Neural progenitor cell (in vitro differentiated cells): ENCODE results near the gene TTLL5. TPM values are rescaled to one million over a fixed set of nuclear protein-coding genes. Genes with fewer than 3 reads are reported as not detected.

ENCODE experiments used
- DNase-seq: peaks from one replicate; pipeline ENCODE4 v3.0.0-alpha.2; 2016; ENCODE audit warnings: low spot score
- H2AFZ ChIP-seq: fragments of 200-600 bp; sonication (generic); replicated peaks from 2 replicates; pipeline ENCODE4 v1.6.1; 2016; ENCODE audit warnings: antibody characterized with exemption
- H3F3A ChIP-seq: fragments of 200-600 bp; sonication (generic); 2 replicates; pipeline ENCODE4 v1.6.1; 2016; ENCODE audit warnings: antibody characterized with exemption, low read depth
- H3K27ac ChIP-seq: fragments of 200-600 bp; sonication (generic); 2 replicates; pipeline ENCODE4 v1.5.1; 2016; ENCODE audit warnings: mild to moderate bottlenecking
- H3K27me3 ChIP-seq: fragments of 200-600 bp; sonication (generic); 2 replicates; pipeline ENCODE4 v1.6.1; 2016; ENCODE audit warnings: mild to moderate bottlenecking, moderate library complexity
- H3K36me3 ChIP-seq: fragments of 200-600 bp; sonication (generic); 2 replicates; pipeline ENCODE4 v1.5.1; 2016
- H3K4me1 ChIP-seq: fragments of 200-600 bp; sonication (generic); 2 replicates; pipeline ENCODE4 v1.6.1; 2016; ENCODE audit warnings: mixed run types
- H3K4me2 ChIP-seq: fragments of 200-600 bp; sonication (generic); 2 replicates; pipeline ENCODE4 v1.6.1; 2016
- H3K4me3 ChIP-seq: fragments of 200-600 bp; sonication (generic); 2 replicates; pipeline ENCODE4 v1.5.1; 2016
- H3K79me2 ChIP-seq: fragments of 200-600 bp; sonication (generic); 2 replicates; pipeline ENCODE4 v1.6.1; 2016; ENCODE audit warnings: low read depth
- H3K9ac ChIP-seq: fragments of 200-600 bp; sonication (generic); 2 replicates; pipeline ENCODE4 v1.6.1; 2016
- H3K9me3 ChIP-seq: fragments of 200-600 bp; sonication (generic); 2 replicates; pipeline ENCODE4 v1.5.1; 2016; ENCODE audit warnings: low read depth
- H4K20me1 ChIP-seq: fragments of 200-600 bp; sonication (generic); 2 replicates; pipeline ENCODE4 v1.6.1; 2016; ENCODE audit warnings: low read depth
- H3K27ac Mint-ChIP-seq: 3 replicates; pipeline ENCODE4 v1.8.0; 2021; ENCODE audit warnings: mixed read lengths
- H3K27me3 Mint-ChIP-seq: 2 replicates; pipeline ENCODE4 v1.8.0; 2022; ENCODE audit warnings: low read depth, mild to moderate bottlenecking, inconsistent platforms, moderate library complexity, mixed read lengths; ENCODE audit not compliant: insufficient read depth
- H3K36me3 Mint-ChIP-seq: 3 replicates; pipeline ENCODE4 v1.8.0; 2021; ENCODE audit warnings: mixed read lengths
- H3K4me1 Mint-ChIP-seq: 3 replicates; pipeline ENCODE4 v1.8.0; 2021; ENCODE audit warnings: mixed read lengths
- H3K4me3 Mint-ChIP-seq: 3 replicates; pipeline ENCODE4 v1.8.0; 2021; ENCODE audit warnings: mild to moderate bottlenecking, moderate library complexity, mixed read lengths
- H3K9me3 Mint-ChIP-seq: 3 replicates; pipeline ENCODE4 v1.8.0; 2020; ENCODE audit warnings: mixed read lengths
- EZH2 ChIP-seq: fragments of 200-600 bp; sonication (generic); IDR thresholded peaks from 2 replicates; pipeline ENCODE4 v1.6.1; 2017; ENCODE audit warnings: antibody characterized with exemption, mild to moderate bottlenecking, moderate library complexity
- EZH2phosphoT487 ChIP-seq: fragments of 200-600 bp; sonication (generic); IDR thresholded peaks from 2 replicates; pipeline ENCODE4 v1.6.1; 2017; ENCODE audit warnings: antibody characterized with exemption
- total RNA-seq: library from RNA; depleted of rRNA; stranded (reverse); fragments of >200 nt; gene quantifications from 2 replicates; pipeline ENCODE4 v1.2.3, GENCODE V29; 2015; ENCODE audit warnings: low replicate concordance
- TF ChIP-seq, protein P1 (sequence below): fragments of 200-600 bp; sonication (generic); IDR thresholded peaks from 2 replicates; pipeline ENCODE4 v1.5.1; 2017; ENCODE audit warnings: antibody characterized with exemption, mild to moderate bottlenecking

Gene TTLL5
- total RNA-seq, 1 donor from 2014 or later = 61.4 TPM

DNA sequence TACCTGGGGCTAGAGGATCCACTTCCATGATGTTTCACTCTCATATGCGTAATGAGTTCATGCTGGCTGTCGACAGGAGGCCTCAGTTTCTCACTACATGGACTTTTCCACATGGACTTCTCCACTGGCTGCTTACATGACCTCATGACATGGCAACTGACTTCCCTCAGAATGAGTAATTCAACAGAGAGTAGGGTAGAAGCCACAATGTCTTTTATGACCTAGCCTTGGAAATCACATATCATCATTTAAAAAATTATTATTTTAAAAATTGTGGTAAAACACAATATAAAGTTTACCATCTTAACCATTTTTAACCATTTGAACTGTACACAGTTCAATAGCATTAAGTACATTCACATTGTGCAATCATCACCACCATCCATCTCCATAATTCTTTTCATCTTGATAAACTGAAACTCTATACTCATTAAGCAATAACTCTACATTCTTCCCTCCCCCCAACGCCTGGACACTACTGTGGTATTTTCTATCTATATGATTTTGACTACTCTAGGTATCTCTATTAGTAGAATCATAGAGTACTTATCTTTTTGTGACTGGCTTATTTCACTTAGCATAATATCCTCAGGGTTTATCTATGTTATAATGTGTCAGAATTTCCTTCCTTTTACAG, 176.2 kb downstream of the TTLL5 start:
- Mint-ChIP-seq H3K4me1 (peaks cover 13% of the 10 kb centered on the region), H3K36me3 (peaks cover 22% of the 10 kb centered on the region), H3K4me3 (no peak overlapping the region), H3K27me3 (no peaks in the 10 kb centered on the region), H3K9me3 (peaks cover 2% of the 10 kb centered on the region), H3K27ac (no peak overlapping the region)
- H3K9me3 ChIP-seq = no peaks in the 10 kb centered on the region
- no peaks in the 10 kb centered on the region for H4K20me1 ChIP-seq
- no peaks in the 10 kb centered on the region for H3K4me1 ChIP-seq
- H3K9ac ChIP-seq = no peak overlapping the region
- TF ChIP-seq, protein P1, sequence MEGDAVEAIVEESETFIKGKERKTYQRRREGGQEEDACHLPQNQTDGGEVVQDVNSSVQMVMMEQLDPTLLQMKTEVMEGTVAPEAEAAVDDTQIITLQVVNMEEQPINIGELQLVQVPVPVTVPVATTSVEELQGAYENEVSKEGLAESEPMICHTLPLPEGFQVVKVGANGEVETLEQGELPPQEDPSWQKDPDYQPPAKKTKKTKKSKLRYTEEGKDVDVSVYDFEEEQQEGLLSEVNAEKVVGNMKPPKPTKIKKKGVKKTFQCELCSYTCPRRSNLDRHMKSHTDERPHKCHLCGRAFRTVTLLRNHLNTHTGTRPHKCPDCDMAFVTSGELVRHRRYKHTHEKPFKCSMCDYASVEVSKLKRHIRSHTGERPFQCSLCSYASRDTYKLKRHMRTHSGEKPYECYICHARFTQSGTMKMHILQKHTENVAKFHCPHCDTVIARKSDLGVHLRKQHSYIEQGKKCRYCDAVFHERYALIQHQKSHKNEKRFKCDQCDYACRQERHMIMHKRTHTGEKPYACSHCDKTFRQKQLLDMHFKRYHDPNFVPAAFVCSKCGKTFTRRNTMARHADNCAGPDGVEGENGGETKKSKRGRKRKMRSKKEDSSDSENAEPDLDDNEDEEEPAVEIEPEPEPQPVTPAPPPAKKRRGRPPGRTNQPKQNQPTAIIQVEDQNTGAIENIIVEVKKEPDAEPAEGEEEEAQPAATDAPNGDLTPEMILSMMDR = no peak
- no peak for TF ChIP-seq EZH2phosphoT487
- no peak for TF ChIP-seq EZH2
- H3K79me2 ChIP-seq = no peaks in the 10 kb centered on the region
- no peak overlapping the region for H3K27ac ChIP-seq
- no peak overlapping the region for H2AFZ ChIP-seq
- H3K27me3 ChIP-seq = no peaks in the 10 kb centered on the region
- no peak overlapping the region for H3K4me2 ChIP-seq
- no peaks in the 10 kb centered on the region for H3K36me3 ChIP-seq
- H3F3A ChIP-seq = no peaks in the 10 kb centered on the region
- DNase-seq = no peak
- no peak overlapping the region for H3K4me3 ChIP-seq

DNA sequence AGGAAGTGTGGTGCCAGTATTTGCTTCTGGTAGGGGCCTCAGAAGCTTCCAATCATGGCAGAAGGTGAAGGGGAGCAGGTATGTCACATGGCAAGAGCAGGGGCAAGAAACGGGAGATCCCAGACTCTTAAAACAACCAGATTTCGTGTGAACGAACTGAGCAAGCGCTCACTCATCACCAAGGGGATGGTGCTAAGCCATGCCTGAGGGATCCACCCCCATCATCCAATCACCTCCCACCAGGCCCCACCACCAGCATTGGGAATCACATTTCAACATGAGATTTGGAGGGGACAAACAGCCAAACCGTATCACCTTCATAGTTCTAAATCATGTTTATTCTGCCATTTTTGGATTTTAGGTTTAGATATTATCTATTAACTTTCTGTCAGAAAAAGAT, 179.9 kb downstream of the TTLL5 start:
- H3K9me3 ChIP-seq = no peaks in the 10 kb centered on the region
- H2AFZ ChIP-seq = no peak overlapping the region
- no peak overlapping the region for H3K4me2 ChIP-seq
- H3K27ac ChIP-seq = no peak overlapping the region
- no peaks in the 10 kb centered on the region for H3K4me1 ChIP-seq
- Mint-ChIP-seq H3K4me3 (no peak overlapping the region), H3K27ac (no peak overlapping the region), H3K27me3 (no peaks in the 10 kb centered on the region), H3K9me3 (peaks cover 2% of the 10 kb centered on the region), H3K4me1 (peaks cover 18% of the 10 kb centered on the region), H3K36me3 (peaks cover 25% of the 10 kb centered on the region)
- H4K20me1 ChIP-seq = no peaks in the 10 kb centered on the region
- no peak for TF ChIP-seq EZH2phosphoT487
- TF ChIP-seq EZH2 = no peak
- TF ChIP-seq, protein P1 = no peak
- H3K9ac ChIP-seq = no peak overlapping the region
- H3K36me3 ChIP-seq = no peaks in the 10 kb centered on the region
- H3K4me3 ChIP-seq = no peak overlapping the region
- H3K27me3 ChIP-seq = no peaks in the 10 kb centered on the region
- no peak for DNase-seq
- H3K79me2 ChIP-seq = no peaks in the 10 kb centered on the region
- H3F3A ChIP-seq = no peaks in the 10 kb centered on the region

DNA sequence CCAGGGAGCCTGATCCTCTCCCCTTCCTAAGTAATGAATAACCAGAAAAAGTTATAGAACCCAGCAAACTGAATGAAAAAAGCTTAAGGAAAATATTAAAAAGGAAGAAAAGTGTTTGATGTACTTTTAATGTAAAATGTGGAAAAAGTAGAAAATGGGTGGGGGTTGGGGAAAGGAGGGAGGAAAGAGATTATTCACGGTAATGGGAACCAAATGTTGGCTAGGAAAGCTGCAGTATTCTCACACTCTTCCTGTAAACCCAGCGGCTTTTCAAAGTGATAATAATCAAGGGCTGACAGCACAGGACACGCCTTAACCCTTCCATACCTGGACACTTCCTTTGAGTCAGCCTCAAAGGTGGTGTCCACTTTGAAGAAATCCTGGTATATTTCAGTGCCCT, 181.5 kb downstream of the TTLL5 start:
- no peaks in the 10 kb centered on the region for H3K27me3 Mint-ChIP-seq
- no peak for DNase-seq
- H3K27ac Mint-ChIP-seq = no peak overlapping the region
- no peaks in the 10 kb centered on the region for H3K4me1 ChIP-seq
- H3K9me3 Mint-ChIP-seq = peaks cover 2% of the 10 kb centered on the region
- H3K4me3 Mint-ChIP-seq = no peak overlapping the region
- H3K36me3 Mint-ChIP-seq = peaks cover 29% of the 10 kb centered on the region
- peaks cover 18% of the 10 kb centered on the region for H3K4me1 Mint-ChIP-seq
- no peak overlapping the region for H3K4me2 ChIP-seq
- H3K4me3 ChIP-seq = no peak overlapping the region
- H2AFZ ChIP-seq = no peak overlapping the region
- TF ChIP-seq EZH2phosphoT487 (no peak), EZH2 (no peak)
- no peaks in the 10 kb centered on the region for H3K79me2 ChIP-seq
- H3K9ac ChIP-seq = no peak overlapping the region
- H4K20me1 ChIP-seq = no peaks in the 10 kb centered on the region
- H3K36me3 ChIP-seq = no peaks in the 10 kb centered on the region
- H3F3A ChIP-seq = no peaks in the 10 kb centered on the region
- no peaks in the 10 kb centered on the region for H3K9me3 ChIP-seq
- no peaks in the 10 kb centered on the region for H3K27me3 ChIP-seq
- H3K27ac ChIP-seq = no peak overlapping the region

DNA sequence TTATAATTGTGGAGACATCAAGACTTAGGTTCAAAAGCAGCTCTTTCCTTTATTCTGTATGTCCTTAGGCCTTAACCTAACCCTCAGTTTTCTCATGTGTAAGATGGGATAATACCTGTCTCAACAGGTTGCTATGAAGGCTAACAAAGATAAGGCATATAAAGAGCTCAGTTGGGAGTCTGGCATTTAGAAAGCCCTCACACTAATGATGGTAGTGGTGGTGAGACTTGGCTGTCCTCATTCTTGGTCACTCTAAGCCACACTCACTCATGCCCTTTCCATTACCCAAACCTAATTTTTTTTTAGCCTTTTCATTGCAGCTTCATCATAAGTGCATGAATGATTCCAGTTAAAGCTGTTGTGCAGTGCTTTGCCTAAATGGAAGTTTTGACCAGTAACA, 183.4 kb downstream of the TTLL5 start:
- H3K4me3 ChIP-seq = no peak overlapping the region
- H3K9ac ChIP-seq = no peak overlapping the region
- no peak overlapping the region for H3K27ac ChIP-seq
- H3K27me3 ChIP-seq = no peaks in the 10 kb centered on the region
- no peak overlapping the region for H3K4me2 ChIP-seq
- Mint-ChIP-seq H3K4me1 (peaks cover 19% of the 10 kb centered on the region), H3K4me3 (no peak overlapping the region), H3K27me3 (no peaks in the 10 kb centered on the region), H3K9me3 (no peaks in the 10 kb centered on the region), H3K27ac (no peak overlapping the region), H3K36me3 (peaks cover 18% of the 10 kb centered on the region)
- H3K79me2 ChIP-seq = no peaks in the 10 kb centered on the region
- no peaks in the 10 kb centered on the region for H4K20me1 ChIP-seq
- H3K36me3 ChIP-seq = no peaks in the 10 kb centered on the region
- no peak overlapping the region for H2AFZ ChIP-seq
- no peaks in the 10 kb centered on the region for H3K9me3 ChIP-seq
- H3F3A ChIP-seq = no peaks in the 10 kb centered on the region
- H3K4me1 ChIP-seq = no peaks in the 10 kb centered on the region
- DNase-seq = no peak
- TF ChIP-seq, protein P1 = no peak
- TF ChIP-seq EZH2 (no peak), EZH2phosphoT487 (no peak)
